GM21367 (cell line): ENCODE measurements around the gene RIMBP3C.
"Not testable (repeated sequence)": the region's sequence is repeated elsewhere in the genome, so short reads cannot be mapped to it uniquely, and the experiment has no call there.

ENCODE experiments used
- ATAC-seq: cut with Tn5 transposase; IDR thresholded peaks from one replicate; pipeline ENCODE4 v1.9.1; 2021; ENCODE audit not compliant: unreplicated experiment

Gene RIMBP3C

GRCh38 chr22:21579474-21579851 lies 28.2 kb upstream of the RIMBP3C start:
- no peak for ATAC-seq

DNA sequence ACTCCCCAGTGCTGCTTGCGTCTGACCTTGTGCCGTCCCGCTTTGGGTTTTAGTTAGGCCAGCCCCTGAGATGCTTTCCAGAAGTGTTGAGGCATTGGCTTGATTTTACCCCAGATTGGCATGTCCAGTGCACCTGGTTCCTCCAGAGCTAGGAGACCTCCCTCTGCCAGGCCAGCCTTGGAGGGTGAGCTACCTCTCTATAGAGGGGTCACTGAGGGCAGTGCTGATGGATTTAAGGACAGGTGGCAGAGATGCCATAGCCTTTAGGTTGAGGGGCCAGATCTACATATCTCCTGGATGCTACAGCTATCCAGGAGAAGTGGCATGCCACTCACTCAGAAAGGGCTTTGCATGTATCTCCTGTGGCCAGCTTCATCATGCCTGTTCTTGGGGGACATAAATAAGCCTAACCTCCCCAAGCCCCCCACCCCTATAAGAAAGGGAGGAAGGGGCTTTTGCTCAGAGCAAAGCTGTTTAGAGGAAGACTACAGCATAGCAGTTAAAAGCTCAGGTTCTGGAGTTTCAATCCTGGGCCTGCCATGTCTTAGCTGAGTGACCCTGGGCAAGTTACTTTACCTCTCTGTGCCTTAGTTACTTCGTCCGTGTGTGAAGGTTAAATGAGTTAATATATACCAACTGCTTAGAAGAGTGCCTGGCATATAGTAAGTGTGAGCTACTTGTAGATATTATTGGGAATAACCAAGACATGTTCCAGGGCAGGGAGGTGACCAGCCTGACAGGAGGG lies 22.7 kb upstream of the RIMBP3C start:
- ATAC-seq = no peak

DNA sequence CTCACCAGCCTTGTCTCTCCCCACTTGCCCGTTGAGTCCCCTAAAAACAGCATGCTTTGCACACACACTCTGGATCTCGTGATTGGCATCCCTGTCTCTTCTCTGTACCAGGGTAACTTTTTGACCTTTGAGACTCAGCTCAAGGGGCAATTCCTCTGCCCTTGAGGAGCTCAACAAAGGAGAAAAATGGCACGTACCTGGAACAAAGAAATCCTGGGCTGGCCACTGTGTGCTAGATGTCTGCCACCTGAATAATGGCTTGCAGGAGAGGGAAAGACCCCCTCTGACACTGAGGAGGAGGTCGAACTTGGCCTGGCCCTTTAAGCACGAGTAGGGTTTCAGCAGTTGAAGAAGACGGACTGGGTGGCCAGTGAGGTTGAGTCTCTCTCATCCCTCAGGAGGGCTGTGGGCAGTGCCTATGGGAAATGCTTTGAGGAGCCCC lies 22.1 kb upstream of the RIMBP3C start:
- no peak for ATAC-seq

- ATAC-seq = no peak
Measured at GRCh38 chr22:21571679-21572078, 20.4 kb upstream of the RIMBP3C start.

DNA sequence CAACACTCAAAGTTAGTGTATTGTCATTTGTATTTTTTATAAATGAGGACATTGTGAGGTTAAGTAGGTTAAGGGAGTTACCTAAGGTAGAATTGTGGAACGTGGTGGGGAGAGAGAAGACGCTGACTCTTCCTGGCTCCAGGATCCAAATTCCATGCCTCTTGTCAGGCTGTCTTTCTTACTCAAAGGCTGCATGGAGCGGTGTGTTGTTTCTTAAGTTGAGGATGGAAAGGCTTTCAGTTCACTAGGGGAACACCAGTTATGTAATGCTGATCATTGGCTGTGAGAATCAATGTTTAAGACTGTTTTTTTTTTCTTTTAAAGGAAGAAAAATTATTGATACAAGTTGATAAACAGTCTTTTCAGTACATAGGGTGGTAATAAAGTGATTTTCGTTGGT lies 19.1 kb upstream of the RIMBP3C start:
- ATAC-seq = no peak

- no peak for ATAC-seq
Measured at GRCh38 chr22:21569459-21570170, 18.4 kb upstream of the RIMBP3C start.

DNA sequence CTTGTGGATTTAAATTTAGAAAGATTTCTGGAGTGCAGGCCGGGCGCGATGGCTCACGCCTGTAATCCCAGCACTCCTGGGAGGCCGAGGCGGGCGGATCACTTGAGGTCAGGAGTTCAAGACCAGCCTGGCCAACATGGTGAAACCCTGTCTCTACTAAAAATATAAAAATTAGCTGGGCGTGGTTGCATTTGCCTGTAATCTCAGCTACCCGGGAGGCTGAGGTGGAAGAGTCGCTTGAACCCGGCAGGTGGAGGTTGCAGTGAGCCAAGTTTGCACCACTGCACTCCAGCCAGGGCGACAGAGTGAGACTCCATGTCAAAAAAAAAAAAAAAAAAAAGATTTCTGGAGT lies 17.8 kb upstream of the RIMBP3C start:
- not testable (repeated sequence) for ATAC-seq

DNA sequence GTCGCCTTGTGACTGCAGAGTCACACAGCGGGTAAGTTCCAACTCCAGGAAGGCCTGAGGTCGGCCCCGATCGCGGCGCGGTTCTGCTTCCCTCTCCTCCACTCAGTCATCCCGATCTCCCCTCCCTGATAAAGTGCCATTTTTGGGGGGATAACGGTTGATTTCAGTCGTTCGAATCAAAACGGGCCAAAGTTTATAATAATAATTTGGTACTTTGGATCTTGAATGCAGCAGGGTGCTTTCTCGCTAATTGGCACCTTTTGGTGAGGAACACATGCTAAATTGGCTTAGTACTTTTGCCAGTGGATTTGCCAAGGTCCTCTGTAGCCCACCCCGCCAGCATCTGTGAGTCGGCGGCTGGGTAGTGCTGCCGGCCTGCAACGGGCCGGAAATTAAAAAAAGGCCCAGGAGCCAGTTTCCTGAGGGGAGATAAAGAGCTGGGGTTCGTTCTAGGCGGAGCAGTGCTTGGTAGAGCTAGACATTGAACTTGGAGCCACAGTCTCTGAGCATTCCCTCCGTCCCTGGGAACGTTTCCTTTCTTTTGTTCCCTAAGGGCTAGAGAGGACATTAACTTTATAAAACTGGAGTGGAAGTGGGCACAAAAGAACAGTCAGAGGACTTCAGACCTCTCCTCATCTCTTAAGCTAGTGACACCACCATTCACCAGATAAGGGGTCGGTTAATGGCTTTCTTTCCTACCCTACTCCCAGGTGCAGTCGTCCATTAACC lies 17.2 kb upstream of the RIMBP3C start:
- no peak for ATAC-seq

DNA sequence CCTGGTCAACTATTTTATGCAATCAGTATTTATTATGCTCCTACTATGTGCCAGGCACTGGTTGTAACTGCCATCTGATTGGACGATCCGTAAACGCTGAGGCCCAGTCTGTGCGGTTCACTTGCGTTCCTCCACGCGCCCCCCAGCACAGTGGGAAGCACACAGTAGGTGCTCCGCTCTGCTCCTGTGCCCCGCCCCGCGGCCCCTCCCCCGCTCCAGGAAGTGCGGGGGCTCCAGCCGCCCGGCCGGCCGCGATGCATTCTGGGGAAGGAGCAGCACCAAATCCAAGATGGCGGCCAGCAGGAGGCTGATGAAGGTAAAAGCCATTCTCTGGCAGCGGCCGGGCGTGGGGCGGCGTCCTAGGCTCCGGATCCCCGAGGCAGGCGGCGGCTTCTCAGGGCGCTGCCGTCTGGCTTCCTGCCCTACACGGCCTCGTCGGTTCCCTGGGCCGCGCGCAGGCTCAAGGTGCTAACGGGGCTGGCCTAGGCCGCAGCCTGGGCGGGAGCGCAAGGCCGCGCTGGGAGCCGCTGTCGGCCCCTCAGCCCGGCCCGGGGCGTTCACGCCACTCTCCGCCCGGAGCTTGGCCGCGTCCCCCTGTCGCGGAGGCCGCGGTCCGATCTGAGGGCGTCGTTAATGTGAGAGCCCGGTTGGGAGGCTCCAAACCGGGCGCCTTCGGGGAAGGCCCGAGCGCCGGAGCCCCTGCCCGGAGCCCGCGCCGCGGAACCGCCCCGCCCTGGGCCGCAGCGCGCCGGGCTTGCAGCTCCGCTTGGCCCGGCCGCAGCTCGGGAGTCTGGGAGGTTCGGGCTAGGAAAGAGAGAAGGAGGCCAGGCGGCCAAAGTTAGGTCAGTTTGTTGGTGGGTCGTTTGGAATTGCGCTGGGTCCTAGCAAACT lies 16.4 kb upstream of the RIMBP3C start, which contains the start of gene UBE2L3:
Gene UBE2L3 (plus strand): TSS at position 259 of the 891 bp plus-strand sequence. CDS start 31 bp downstream, at position 290.
- no peak for ATAC-seq

DNA sequence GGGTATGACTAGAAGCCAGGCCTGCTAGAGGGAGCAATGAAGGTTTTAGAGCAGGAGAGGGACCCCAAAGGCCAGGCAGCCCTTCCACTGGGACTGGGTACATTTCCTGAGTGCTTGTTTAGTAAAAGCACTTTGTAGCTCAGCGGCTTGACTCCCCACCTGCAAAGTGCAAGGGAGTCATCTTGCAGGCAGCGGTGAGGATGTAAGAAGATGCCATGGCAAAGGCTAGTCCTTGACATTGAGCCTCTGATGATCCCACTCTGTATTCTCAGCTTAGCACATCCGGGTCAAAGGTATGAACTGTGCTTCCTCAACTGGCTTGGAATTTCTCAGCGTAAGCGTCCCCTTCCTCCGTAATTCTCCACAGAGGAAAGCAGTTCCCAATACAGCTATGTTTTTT lies 13.2 kb upstream of the RIMBP3C start:
- no peak for ATAC-seq

DNA sequence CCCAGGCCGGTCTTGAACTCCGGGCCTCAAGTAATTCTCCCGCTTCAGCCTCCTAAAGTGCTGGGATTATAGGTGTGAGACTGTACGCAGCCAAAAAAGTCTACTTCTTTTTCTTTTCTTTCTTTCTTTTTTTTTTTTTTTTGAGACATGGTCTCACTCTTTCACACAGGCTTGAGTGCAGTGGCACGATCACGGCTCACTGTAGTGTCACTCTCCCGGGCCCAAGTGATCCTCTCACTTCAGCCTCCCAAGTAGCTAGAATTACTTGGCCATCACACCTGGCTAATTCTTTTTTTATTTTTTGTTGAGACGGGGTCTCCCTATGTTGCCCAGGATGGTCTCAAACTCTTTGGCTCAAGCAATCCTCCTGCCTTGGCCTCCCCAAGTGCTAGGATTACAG lies 12.7 kb upstream of the RIMBP3C start:
- ATAC-seq = no peak

DNA sequence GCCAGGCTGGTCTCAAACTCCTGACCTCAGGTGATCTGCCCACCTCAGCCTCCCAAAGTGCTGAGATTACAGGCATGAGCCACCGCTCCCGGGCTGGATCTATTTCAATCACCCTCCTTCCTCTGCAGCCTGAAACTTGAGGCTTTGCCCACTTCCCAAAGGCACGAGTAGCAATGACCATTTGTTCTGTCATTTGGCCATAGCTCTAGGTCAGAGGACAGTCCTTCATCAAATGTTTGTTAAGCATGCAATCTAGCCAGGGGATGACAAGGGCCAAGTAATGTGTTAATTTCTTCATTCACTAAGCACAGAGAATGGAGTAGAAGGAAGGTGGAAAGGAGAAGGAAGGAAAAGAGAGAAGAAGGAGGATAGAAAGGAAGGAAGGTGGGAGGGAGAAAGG lies 9.4 kb upstream of the RIMBP3C start:
- ATAC-seq = not testable (repeated sequence)

DNA sequence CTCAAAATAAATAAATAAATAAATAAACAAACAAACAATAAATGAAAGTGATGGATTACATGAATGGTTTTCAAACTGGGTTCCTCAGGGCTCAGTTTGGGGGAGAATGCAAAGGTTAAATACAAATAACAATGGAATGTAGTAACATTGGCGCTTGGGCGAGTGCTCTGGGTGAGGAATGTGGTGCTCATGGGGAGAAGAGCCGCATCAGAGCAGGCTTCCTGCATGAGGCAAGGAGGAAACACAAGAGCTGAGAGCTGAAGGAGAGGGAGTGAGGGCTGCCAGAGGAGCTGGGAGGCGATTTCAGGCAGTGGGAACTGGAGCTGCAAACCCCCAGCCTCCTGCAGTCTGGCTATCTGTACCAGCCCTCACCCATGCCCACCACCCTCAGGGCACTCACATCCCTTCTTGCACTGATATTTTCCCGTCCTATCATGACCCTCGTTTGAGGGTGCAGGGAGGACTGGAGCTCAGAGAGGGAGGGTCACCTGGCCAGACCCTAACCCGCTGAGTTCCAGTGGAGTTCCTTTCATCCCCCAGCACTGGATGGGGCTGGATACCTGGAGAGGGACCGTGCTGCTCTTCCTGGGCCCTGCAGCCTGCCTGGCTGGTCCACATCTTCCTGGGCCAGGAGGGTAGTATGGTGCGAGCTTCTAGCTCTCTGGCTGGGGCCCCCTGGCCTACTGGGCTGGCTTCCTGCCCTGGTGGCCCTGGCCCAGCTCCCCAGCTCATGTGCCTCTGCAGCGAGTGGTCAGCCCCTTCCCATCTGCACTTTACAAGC lies 8.3 kb upstream of the RIMBP3C start:
- not testable (repeated sequence) for ATAC-seq

DNA sequence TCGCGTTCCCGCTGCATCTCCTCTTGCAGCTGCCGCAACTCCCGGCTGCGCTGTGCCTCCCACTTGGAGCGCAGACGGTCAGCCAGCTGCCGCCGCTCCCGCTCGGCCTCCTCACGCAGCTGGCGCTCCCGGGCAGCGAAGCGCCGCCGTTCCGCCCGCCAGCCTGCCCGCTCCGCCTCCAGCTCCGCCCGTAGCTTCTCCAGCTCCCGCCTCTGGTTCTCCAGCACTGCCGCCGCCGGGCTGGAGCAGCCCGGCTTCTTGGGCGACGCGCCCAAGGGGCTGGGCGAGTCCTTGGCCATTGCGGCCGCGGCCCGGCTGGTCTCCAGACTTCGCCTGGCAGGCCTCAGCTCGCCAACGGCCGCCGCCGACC lies 598 bp downstream of the RIMBP3C start:
- peak; percentile 15 for ATAC-seq

- ATAC-seq = peak; percentile 63
Measured at GRCh38 chr22:21550008-21550677, 1.1 kb downstream of the RIMBP3C start.

GRCh38 chr22:21549558-21549957 lies 1.7 kb downstream of the RIMBP3C start:
- not testable (repeated sequence) for ATAC-seq

DNA sequence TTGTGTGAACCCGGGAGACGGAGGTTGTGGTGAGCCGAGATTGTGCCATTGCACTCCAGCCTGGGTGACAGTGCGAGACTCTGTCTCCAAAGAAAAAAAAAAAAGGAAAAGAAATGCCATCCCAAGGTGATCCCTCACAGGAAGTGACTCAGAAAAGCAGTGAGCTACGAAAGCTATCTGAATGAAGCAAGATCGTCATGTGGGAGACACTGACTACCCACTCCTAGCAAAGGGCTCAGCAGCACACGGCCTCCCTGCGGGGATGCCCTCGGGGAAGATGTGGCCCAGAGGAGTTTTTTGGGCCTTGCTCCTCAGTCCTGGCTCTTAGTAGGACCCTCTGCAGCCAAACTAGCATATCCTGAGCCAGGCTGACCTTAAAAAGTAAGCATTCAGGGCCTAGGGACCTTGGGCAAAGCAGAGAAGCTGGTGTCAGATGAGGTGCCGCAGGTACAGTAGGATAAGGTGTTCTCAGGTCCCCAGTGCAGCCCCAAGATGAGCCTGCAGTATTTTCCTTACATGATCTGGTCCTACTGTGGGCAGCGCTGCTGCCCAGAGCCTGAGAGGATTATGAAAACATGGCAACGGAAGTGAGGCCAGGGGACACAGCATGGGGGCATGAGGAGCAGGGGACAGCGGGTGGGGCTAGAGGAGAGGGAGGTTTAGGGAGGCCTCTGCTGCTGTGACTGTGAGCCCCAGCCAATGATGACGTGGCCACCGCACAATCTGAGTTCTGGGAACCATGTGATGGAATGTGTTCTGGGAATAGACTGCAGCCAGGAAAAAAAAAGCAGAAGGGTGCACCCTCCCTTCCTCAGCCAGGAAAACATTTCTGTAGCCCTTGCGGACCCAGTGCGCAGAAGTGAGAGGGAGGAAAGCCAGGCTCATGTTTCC lies 6.6 kb downstream of the RIMBP3C start:
- ATAC-seq = not testable (repeated sequence)

DNA sequence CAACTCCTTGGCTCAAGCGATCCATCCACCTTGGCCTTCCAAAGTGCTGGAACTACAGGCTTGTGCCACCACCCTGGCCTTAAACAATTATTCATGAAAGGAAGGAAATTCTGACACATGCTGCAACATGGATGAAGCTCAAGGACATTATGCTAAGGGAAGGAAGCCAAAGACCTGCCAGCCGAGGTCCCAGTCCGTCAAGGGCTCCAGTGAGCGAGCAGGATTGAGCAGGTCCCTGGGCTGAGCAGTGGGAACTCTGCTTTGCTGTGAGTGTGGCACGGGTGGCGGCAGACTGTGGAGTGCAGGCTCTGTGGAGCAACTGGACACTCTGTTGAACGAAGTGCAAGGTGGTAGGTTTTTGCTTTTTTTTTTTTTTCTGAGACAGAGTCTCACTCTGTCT lies 11.4 kb downstream of the RIMBP3C start:
- ATAC-seq = not testable (repeated sequence)
